Fibroblast of skin of left quadriceps (primary cell): ENCODE data around the gene CHODL.

Experiments
- DNase-seq, 2 experiments: peaks; one replicate each; pipeline ENCODE4 v3.0.0-alpha.2; 2013; ENCODE audit warnings: low read depth in 2 of 2

CHODL gene

GRCh38 chr21:18289876-18290275, 45.2 kb downstream of the CHODL start:
- DNase-seq: no peak

GRCh38 chr21:18294100-18294499, 49.5 kb downstream of the CHODL start:
- DNase-seq: no peak

- no peak for DNase-seq
These were observed 53.6 kb downstream of the CHODL start for GRCh38 chr21:18298228-18298627.
